Stimulated activated CD4-positive, alpha-beta T cell treated with anti-CD3 and anti-CD28 coated beads, TNF-alpha, amount 100 ng/mL, for 1 hour (primary cell): ENCODE results near the gene KCTD19.

Experiments used
- DNase-seq, 3 donors: peaks; one replicate each; pipeline ENCODE4 v3.0.0-alpha.2; 2020; ENCODE audit warnings: low read depth in 3 of 3, low spot score in 1 of 3

KCTD19 gene

GRCh38 chr16:67326115-67326471 is 448 bp downstream of the KCTD19 start:
- no peak for DNase-seq

- no peak for DNase-seq
These were observed 8.7 kb downstream of the KCTD19 start for GRCh38 chr16:67317853-67318252.

- DNase-seq, result no peak
These were observed 13.8 kb downstream of the KCTD19 start for GRCh38 chr16:67312719-67313118.

GRCh38 chr16:67311607-67312488 is 14.7 kb downstream of the KCTD19 start:
- peak in 2 of 3 donors; percentile 11 to 62 for DNase-seq

- DNase-seq, result no peak
These were observed 16.0 kb downstream of the KCTD19 start for GRCh38 chr16:67310561-67310960.

GRCh38 chr16:67305216-67306071 is 21.1 kb downstream of the KCTD19 start:
- no peak for DNase-seq

- DNase-seq, result no peak
These were observed 22.5 kb downstream of the KCTD19 start for GRCh38 chr16:67304020-67304419.

- DNase-seq, result no peak
These were observed 23.6 kb downstream of the KCTD19 start for GRCh38 chr16:67302970-67303369.

- DNase-seq, result no peak
These were observed 24.5 kb downstream of the KCTD19 start for GRCh38 chr16:67302076-67302475.

- DNase-seq, result no peak
These were observed 25.3 kb downstream of the KCTD19 start for GRCh38 chr16:67301080-67301782.

GRCh38 chr16:67299269-67299668 is 27.3 kb downstream of the KCTD19 start:
- no peak for DNase-seq

GRCh38 chr16:67298277-67298676 is 28.3 kb downstream of the KCTD19 start:
- DNase-seq, result no peak

GRCh38 chr16:67296420-67296819 is 30.1 kb downstream of the KCTD19 start:
- DNase-seq, result no peak

GRCh38 chr16:67294938-67295361 is 31.6 kb downstream of the KCTD19 start:
- no peak for DNase-seq

GRCh38 chr16:67294171-67294757 is 32.3 kb downstream of the KCTD19 start:
- no peak for DNase-seq

- no peak for DNase-seq
These were observed 35.1 kb downstream of the KCTD19 start for GRCh38 chr16:67291461-67291860.

GRCh38 chr16:67287960-67288359 is 38.6 kb downstream of the KCTD19 start:
- DNase-seq, result no peak

- no peak for DNase-seq
These were observed 39.9 kb downstream of the KCTD19 start for GRCh38 chr16:67286441-67287235.

- DNase-seq, result no peak
These were observed 41.6 kb downstream of the KCTD19 start for GRCh38 chr16:67284699-67285646.
